GM06990 (cell line): ENCODE measurements around the gene CATSPERD.

Experiments
- DNase-seq: peaks from one replicate; pipeline ENCODE4 v3.0.0-alpha.2; 2011; ENCODE audit not compliant: insufficient read length; ENCODE audit errors: extremely low read depth
- H3K27me3 ChIP-seq: replicated peaks from 2 replicates; pipeline ENCODE4 v1.6.0; 2011; ENCODE audit warnings: low read length; ENCODE audit not compliant: control insufficient read depth, insufficient read depth
- H3K36me3 ChIP-seq: 2 replicates; pipeline ENCODE4 v1.5.1; 2011; ENCODE audit warnings: low read length; ENCODE audit not compliant: control insufficient read depth, insufficient read depth
- H3K4me3 ChIP-seq: replicated peaks from 2 replicates; pipeline ENCODE4 v1.5.1; 2011; ENCODE audit warnings: low read depth, mild to moderate bottlenecking, control low read depth, low read length
- CTCF ChIP-seq: IDR thresholded peaks from 2 replicates; pipeline ENCODE4 v1.5.1; 2011; ENCODE audit warnings: low read length, control low read depth, mild to moderate bottlenecking, inconsistent platforms; ENCODE audit not compliant: insufficient read depth, poor library complexity, severe bottlenecking

Gene CATSPERD

DNA sequence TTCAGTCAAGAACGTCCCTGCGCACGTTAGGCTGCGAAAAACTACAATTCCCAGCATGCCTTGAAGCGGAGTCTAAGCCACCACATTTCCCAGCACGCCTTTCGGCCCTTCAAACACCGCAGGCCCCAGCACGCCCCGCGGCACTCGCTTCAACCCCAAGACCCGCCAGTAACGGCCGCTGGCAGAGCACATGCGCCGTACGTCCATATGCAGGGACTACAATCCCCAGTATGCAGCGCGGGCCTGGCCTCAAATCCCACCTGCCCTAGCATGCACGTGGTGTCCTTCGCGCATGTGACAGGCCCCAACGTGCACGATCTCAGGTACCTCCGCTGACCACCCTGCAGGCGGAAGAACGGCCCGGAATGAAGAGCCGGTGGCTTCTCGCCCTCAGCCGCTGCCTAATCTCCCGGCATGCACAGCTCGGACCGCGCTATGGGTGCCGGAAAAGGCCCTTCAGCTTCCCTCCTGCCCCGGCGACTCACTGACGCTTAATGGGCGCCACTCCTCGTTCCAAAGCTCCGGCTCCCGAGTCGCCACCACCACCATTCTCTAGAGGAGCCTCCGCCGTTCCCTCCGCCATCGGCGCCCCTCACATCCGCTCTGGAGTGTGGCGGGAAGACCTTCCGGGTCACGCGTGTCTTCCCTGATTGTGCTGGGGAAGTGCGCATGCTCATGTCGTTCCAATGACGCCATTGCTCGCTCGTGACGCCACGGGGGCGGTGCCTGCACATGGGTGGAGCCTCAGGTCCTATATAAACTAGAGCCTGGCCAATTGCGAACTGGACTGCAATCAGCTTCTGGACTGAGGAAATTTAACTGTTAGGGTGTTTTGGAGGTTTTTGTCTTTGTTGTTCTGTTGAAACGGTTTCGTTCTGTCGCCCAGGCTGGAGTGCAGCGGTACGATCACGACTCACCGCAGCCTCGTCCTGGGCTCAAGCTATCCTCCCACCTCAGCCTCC, 70.4 kb downstream of the CATSPERD start, which contains the start of gene DUS3L:
Gene DUS3L, minus strand, starts transcription at position 605 of the 962 bp plus-strand sequence. Its CDS starts 22 bp downstream, at position 583.
- Histone ChIP-seq H3K36me3 (peaks cover 28% of the 10 kb centered on the region), H3K27me3 (no peaks in the 10 kb centered on the region), H3K4me3 (peak within 1 kb of the TSS; percentile 70)
- DNase-seq = peak; percentile 95
- no peak for TF ChIP-seq CTCF

DNA sequence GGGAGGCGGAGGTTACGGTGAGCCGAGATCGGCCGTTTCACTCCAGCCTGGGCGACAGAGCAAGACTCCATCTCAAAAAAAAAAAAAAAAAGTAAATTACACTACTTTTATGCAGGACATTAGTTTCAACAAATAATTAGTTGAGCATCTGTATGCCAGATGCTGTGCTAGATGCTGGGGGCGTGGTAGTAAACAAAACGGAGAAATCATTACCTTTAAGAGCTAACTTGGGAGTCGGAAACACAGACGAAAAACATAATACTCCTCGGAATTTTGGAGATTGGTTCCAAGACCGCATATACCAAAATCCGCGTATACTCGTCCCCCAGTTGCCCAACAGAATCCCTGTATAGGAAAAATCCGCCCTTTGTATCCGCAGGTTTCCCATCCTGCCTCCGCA, 71.8 kb downstream of the CATSPERD start:
- TF ChIP-seq CTCF = no peak
- peaks cover 17% of the 10 kb centered on the region for H3K36me3 ChIP-seq
- no peak for DNase-seq
- no peaks in the 10 kb centered on the region for H3K27me3 ChIP-seq
- H3K4me3 ChIP-seq = no peak overlapping the region

- Histone ChIP-seq H3K4me3 (no peak overlapping the region), H3K36me3 (peaks cover 8% of the 10 kb centered on the region)
- TF ChIP-seq CTCF = no peak
Measured at GRCh38 chr19:5793188-5793587, 72.8 kb downstream of the CATSPERD start.

GRCh38 chr19:5795382-5795919, 75.0 kb downstream of the CATSPERD start:
- no peak overlapping the region for H3K4me3 ChIP-seq
- H3K36me3 ChIP-seq = no peaks in the 10 kb centered on the region
- DNase-seq = no peak
- TF ChIP-seq CTCF = no peak
- H3K27me3 ChIP-seq = peaks cover 3% of the 10 kb centered on the region; the same call in 1 of the 2 replicates

More at GRCh38 chr19:5793188-5793587, 72.8 kb downstream of the CATSPERD start:
- H3K27me3 ChIP-seq = no peaks in the 10 kb centered on the region
- no peak for DNase-seq

- DNase-seq = no peak
- TF ChIP-seq CTCF = no peak
- no peaks in the 10 kb centered on the region for H3K36me3 ChIP-seq
- peaks cover 3% of the 10 kb centered on the region; the same call in 1 of the 2 replicates for H3K27me3 ChIP-seq
- H3K4me3 ChIP-seq = no peak overlapping the region
Measured at GRCh38 chr19:5798244-5798643, 77.8 kb downstream of the CATSPERD start.
